GM12878 (cell line): ENCODE results near the gene NGB. TPM values are rescaled to one million over a fixed set of nuclear protein-coding genes. Genes with fewer than 3 reads are reported as not detected.
A peak's percentile ranks its signal among the peaks of the same experiment; 100 is the strongest.

ENCODE experiments used
- ATAC-seq: fragments of 200-7000 bp; cut with Tn5 transposase; 3 replicates; pipeline ENCODE4 v1.9.1; 2020; ENCODE audit warnings: mild to moderate bottlenecking, moderate library complexity
- BruUV-seq: library from RNA; stranded (reverse); fragments of 400-500 nt; replicated peaks from 2 replicates; lab custom pipeline; 2021; lab: Mats Ljungman, UMichigan
- CTCF ChIA-PET: fragments of 300-600 bp; sonication (Branson Sonifier 250); formaldehyde crosslinking; extraction: SDS; loops from one replicate; lab custom pipeline; 2021; ENCODE audit warnings: inconsistent platforms; lab: Yijun Ruan, JAX
- POLR2A ChIA-PET: fragments of 350-600 bp; formaldehyde crosslinking; extraction: SDS; loops from one replicate; lab custom pipeline; 2021; ENCODE audit warnings: inconsistent platforms; lab: Charles Lee
- RAD21 ChIA-PET: fragments of 300-600 bp; sonication (Branson Sonifier 250); formaldehyde crosslinking; loops from one replicate; lab custom pipeline; 2023; ENCODE audit warnings: antibody characterized with exemption; ENCODE audit not compliant: unreplicated experiment; lab: Charles Lee
- SMC1A ChIA-PET: fragments of 300-600 bp; sonication (Branson Sonifier 250); formaldehyde crosslinking; loops from one replicate; lab custom pipeline; 2023; ENCODE audit not compliant: unreplicated experiment, uncharacterized antibody; lab: Charles Lee
- DNase-seq: peaks from one replicate; pipeline ENCODE4 v3.0.0-alpha.2; 2011; ENCODE audit warnings: low read depth, low spot score
- FAIRE-seq: peaks from 3 replicates; lab custom pipeline; 2011; peaks lifted over from hg19 to GRCh38; lab: Jason Lieb, UNC
- H2AFZ ChIP-seq: 2 replicates; pipeline ENCODE4 v1.6.0; 2011; ENCODE audit warnings: low read depth, low read length, control low read depth; ENCODE audit not compliant: control insufficient read depth
- H3K27ac ChIP-seq: 2 replicates; pipeline ENCODE4 v1.5.1; 2011; ENCODE audit warnings: control low read depth; ENCODE audit not compliant: control insufficient read depth, insufficient read depth
- H3K27me3 ChIP-seq, 2 experiments: replicated peaks in 1 of 2; 2 replicates each; pipeline versions ENCODE4 v1.6.0 to v1.6.1; 2011; ENCODE audit warnings: low read length in 1 of 2; ENCODE audit not compliant: control insufficient read depth in 2 of 2, insufficient read depth in 2 of 2
- H3K36me3 ChIP-seq, 2 experiments: 2 replicates each; pipeline ENCODE4 v1.5.1; 2011; ENCODE audit warnings: low read length in 1 of 2; ENCODE audit not compliant: control insufficient read depth in 2 of 2, insufficient read depth in 2 of 2
- H3K4me1 ChIP-seq: 2 replicates; pipeline ENCODE4 v1.6.1; 2011; ENCODE audit warnings: mild to moderate bottlenecking, low read length, moderate library complexity, mixed read lengths; ENCODE audit not compliant: control insufficient read depth, insufficient read depth
- H3K4me2 ChIP-seq: 2 replicates; pipeline ENCODE4 v1.6.0; 2011; ENCODE audit warnings: control low read depth; ENCODE audit not compliant: control insufficient read depth, insufficient read depth
- H3K4me3 ChIP-seq: fragments of 200-600 bp; sonication (generic); 2 replicates; pipeline ENCODE4 v1.5.1; 2016
- H3K79me2 ChIP-seq: 2 replicates; pipeline ENCODE4 v1.6.0; 2011; ENCODE audit warnings: low read length; ENCODE audit not compliant: control insufficient read depth, insufficient read depth
- H3K9ac ChIP-seq: 2 replicates; pipeline ENCODE4 v1.8.0; 2011; ENCODE audit warnings: low read length, control low read depth, mixed read lengths; ENCODE audit not compliant: control insufficient read depth, insufficient read depth
- H3K9me3 ChIP-seq: replicated peaks from 3 replicates; pipeline ENCODE4 v1.5.1; 2011; ENCODE audit warnings: mild to moderate bottlenecking, low read length; ENCODE audit not compliant: control insufficient read depth, insufficient read depth
- H4K20me1 ChIP-seq: 2 replicates; pipeline ENCODE4 v1.6.0; 2011; ENCODE audit not compliant: control insufficient read depth, insufficient read depth
- CBX3 ChIP-seq: fragments of 200-600 bp; sonication (generic); IDR thresholded peaks from 2 replicates; pipeline ENCODE4 v1.6.1; 2016; ENCODE audit warnings: low read depth, borderline replicate concordance
- JUNB ChIP-seq: IDR thresholded peaks from 2 replicates; pipeline ENCODE4 v1.6.1; 2016; ENCODE audit warnings: antibody characterized with exemption, mild to moderate bottlenecking
- RUNX3 ChIP-seq: IDR thresholded peaks from 2 replicates; pipeline ENCODE4 v1.6.1; 2012; ENCODE audit warnings: low read length, inconsistent platforms
- WGBS: methylation state at CpG from one replicate; pipeline ENCODE4 v1.1.6; 2016; ENCODE audit warnings: low lambda C conversion rate; ENCODE audit not compliant: insufficient replicate concordance, insufficient coverage; ENCODE audit errors: missing lambda C conversion rate; 5-methylcytosine and 5-hydroxymethylcytosine counted together
- in situ Hi-C: fragments of 300-500 bp; cut with MboI; formaldehyde crosslinking; loops from 9 replicates; pipeline ENCODE4 v1.14.3; 2018; ENCODE audit warnings: mixed read lengths
- intact Hi-C: fragments of 100-400 bp; cut with micrococcal nuclease; formaldehyde crosslinking; loops from one replicate; pipeline ENCODE4 v1.14.2; 2022; ENCODE audit not compliant: unreplicated experiment
- polyA plus RNA-seq, 11 experiments: library from polyadenylated mRNA; depleted of rRNA in 4 of 11; unstranded in 6 of 11; stranded (reverse) in 5 of 11; fragments of >200 nt; fragmentation: Nextera tagmentation in 4 of 11; fragmentation: Illumina TruSeq in 1 of 11; extraction: Ambion mirVana in 4 of 11; extraction: Trizol in 1 of 11; gene quantifications; 1 replicate in 1 of 11; 2 replicates in 10 of 11; pipeline versions ENCODE4 v1.2.1 to v1.2.3, GENCODE V29; 2011 to 2016; ENCODE audit warnings: inconsistent platforms in 2 of 11, missing spikeins in 2 of 11, low read depth in 1 of 11
- total RNA-seq, 4 experiments: library from RNA; depleted of rRNA in 3 of 4; stranded (reverse); fragments of >200 nt in 3 of 4; fragmentation: Illumina TruSeq in 1 of 4; extraction: Trizol in 1 of 4; gene quantifications; 2 replicates each; pipeline versions ENCODE4 v1.2.1 to v1.2.3, GENCODE V29; 2013 to 2021
- TF ChIP-seq, protein P1 (sequence below): fragments of 450-650 bp; IDR thresholded peaks from 2 replicates; pipeline ENCODE4 v1.6.1; 2017; ENCODE audit warnings: antibody characterized with exemption, mild to moderate bottlenecking, moderate library complexity

NGB gene
- total and polyA plus RNA-seq, 10 of the 15 experiments (the other 5 are each of a cell fraction or from before 2014, with no cell fraction given): 0.19 TPM; not detected in 9

GRCh38 chr14:77302926-77303325, 31.9 kb upstream of the NGB start:
- Histone ChIP-seq H3K79me2 (no peaks in the 10 kb centered on the region), H3K4me1 (no peaks in the 10 kb centered on the region), H3K36me3 (peaks cover 0 to 1% of the 10 kb centered on the region in 2 experiments; a peak in 1 of 4 replicates), H3K4me2 (no peak overlapping the region), H2AFZ (no peak overlapping the region), H3K9me3 (no peaks in the 10 kb centered on the region), H3K4me3 (no peak overlapping the region), H3K9ac (no peak overlapping the region), H3K27me3 (no peaks in the 10 kb centered on the region), H4K20me1 (no peaks in the 10 kb centered on the region), H3K27ac (no peak overlapping the region)
- FAIRE-seq (no peak), ATAC-seq (peak; percentile 40; the same call in 2 of the 3 replicates), DNase-seq (no peak)
- in situ Hi-C loops: no loop called here
- ChIA-PET RAD21 (interaction anchor here (1.4 to 5.3 kb wide), 2 partner anchors 13 to 252 kb away, joined by 3 to 43 read pairs; no protein-coding TSS in a partner anchor), POLR2A (interaction anchor here (0.5 kb wide), 1 partner anchor 320 kb away, joined by 6 read pairs; no protein-coding TSS in a partner anchor), SMC1A (interaction anchor here (0.7 to 3.2 kb wide), 3 partner anchors 12 to 61 kb away, joined by 3 to 22 read pairs (median 4); no protein-coding TSS in a partner anchor), CTCF (interaction anchor here (0.9 to 8.6 kb wide), 4 partner anchors 11 to 250 kb away, joined by 3 to 158 read pairs (median 8); no protein-coding TSS in a partner anchor)
- intact Hi-C loops: no loop called here
- WGBS: 70% methylated on average over 5 of the region's 5 CpGs
- TF ChIP-seq JUNB: peak; percentile 45; the same call in 1 of the 2 replicates
- peak; percentile 31; the same call in 1 of the 2 replicates for TF ChIP-seq RUNX3
- no peak for TF ChIP-seq CBX3
- TF ChIP-seq, protein P1, sequence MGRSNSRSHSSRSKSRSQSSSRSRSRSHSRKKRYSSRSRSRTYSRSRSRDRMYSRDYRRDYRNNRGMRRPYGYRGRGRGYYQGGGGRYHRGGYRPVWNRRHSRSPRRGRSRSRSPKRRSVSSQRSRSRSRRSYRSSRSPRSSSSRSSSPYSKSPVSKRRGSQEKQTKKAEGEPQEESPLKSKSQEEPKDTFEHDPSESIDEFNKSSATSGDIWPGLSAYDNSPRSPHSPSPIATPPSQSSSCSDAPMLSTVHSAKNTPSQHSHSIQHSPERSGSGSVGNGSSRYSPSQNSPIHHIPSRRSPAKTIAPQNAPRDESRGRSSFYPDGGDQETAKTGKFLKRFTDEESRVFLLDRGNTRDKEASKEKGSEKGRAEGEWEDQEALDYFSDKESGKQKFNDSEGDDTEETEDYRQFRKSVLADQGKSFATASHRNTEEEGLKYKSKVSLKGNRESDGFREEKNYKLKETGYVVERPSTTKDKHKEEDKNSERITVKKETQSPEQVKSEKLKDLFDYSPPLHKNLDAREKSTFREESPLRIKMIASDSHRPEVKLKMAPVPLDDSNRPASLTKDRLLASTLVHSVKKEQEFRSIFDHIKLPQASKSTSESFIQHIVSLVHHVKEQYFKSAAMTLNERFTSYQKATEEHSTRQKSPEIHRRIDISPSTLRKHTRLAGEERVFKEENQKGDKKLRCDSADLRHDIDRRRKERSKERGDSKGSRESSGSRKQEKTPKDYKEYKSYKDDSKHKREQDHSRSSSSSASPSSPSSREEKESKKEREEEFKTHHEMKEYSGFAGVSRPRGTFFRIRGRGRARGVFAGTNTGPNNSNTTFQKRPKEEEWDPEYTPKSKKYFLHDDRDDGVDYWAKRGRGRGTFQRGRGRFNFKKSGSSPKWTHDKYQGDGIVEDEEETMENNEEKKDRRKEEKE: no peak
- BruUV-seq: no TSS peak
